ENCODE results near the gene GAPDHS.

The GAPDHS gene

GRCh38 chr19:35511337-35511736 is 21.9 kb upstream of the GAPDHS start:
- no peak for DNase-seq

DNA sequence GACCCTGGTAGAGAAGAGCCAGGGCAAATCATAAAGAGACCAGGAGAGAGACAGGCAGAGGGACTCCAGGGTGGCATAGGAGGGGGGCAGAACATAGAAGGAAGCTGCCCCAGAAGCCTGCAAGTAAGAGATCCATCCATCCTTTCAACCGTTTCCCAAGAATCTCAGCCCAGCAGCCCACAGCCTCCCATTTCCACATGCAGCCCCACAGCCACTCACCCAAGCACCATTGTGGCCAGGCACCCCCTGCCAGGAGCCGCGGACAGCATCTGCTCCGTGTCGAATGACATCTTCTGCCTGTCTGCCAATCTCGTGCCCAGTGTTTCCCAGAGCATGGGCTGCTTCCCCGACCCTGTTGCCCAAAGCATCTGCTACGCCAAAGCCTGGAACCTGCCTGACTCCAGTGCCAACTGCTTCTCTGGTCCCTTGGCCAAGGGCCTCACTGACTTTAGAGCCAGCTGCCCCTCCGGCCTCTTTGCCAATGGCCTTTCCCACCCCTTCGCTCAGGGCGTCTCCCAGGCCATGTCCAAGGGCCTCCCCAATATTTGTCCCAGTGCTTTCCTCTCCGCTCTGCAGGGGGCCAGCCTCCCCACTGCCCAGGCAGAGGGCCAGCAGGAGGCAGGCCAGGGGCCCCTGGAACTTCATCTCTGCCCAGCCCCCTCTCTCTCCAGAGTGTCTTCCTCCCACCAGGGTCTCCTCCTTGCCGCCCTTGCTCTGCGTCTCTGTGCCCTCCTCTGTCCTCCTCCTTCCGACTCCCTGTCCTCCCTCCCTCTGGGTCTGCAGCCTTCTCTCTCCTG is 20.2 kb upstream of the GAPDHS start:
- DNase-seq = no peak

GRCh38 chr19:35513628-35514281 is 19.5 kb upstream of the GAPDHS start, which contains the start of gene DMKN:
Gene DMKN (minus strand): TSS chr19:35513649. CDS start chr19:35513475, 174 bp downstream.
- no peak for DNase-seq

GRCh38 chr19:35514282-35514809 is 18.9 kb upstream of the GAPDHS start:
- no peak for DNase-seq

DNA sequence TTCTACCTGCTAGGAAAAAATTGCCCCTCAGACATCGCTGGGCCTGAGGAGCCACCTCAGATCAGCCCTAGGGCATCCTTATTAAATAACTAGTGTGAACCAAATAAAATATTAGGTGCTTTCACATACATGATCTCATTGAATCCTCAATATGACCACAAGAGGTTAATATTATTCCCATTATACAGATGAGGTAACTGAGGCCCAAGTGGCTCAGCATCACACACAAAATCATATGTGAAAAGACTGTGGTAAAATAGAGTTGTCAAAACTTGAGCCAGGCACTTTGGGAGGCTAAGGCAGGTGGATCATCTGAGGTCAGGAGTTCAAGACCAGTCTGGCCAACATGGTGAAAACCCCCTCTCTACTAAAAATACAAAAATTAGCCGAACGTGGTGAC is 16.9 kb upstream of the GAPDHS start:
- DNase-seq = no peak

DNA sequence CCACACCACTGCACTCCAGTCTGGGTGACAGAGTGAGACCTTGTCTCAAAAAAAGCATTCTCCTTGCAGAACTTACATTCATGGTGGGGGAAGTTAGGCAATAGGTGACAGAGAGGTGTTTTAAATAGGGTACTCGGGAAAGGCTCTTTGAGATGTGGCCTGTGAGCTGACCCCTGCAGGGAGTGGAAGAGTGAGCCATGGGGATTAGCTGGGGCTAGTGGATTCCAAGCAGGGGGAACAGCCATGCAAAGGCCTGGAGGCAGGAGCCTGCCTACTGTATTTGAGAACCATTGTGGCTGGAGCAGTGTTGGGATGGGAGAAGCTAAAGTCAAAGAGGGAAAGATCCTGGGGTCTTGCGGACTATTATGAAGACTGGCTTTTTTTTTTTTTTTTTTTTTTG is 15.9 kb upstream of the GAPDHS start:
- no peak for DNase-seq

GRCh38 chr19:35518313-35518712 is 14.9 kb upstream of the GAPDHS start:
- no peak for DNase-seq

- no peak for DNase-seq
Observed at GRCh38 chr19:35519291-35519690, 14.0 kb upstream of the GAPDHS start.

DNA sequence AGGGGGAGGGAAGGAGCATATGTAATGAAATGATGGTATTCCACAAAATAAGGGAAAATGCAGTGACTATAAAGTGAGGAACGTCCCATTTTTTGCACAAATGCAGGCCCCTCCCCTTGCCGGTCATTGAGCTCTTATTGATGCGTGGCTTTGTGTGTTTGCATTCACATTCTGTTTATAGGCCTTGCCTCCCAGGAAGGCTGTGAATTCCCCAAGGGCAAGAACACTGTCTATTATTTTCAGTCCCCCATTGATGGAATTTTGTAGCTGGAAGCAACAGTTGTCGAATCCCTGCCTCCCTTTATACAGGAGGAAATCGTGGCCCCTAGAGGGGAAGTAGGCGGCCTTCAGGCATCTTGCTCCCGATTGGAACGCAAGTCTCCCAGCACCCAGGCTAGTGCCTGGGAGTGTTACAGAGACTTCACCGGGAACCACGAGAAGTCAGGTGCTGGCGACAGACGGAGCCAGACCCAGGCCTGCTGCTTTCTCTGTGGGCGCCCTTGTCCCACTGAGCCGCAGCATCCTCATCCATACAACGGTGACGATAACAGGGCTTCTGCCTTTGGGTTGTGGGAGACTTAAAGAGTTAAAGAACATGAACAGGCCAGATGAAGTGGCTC is 12.0 kb upstream of the GAPDHS start:
- no peak for DNase-seq

GRCh38 chr19:35522745-35523327 is 10.4 kb upstream of the GAPDHS start:
- no peak for DNase-seq

- DNase-seq = no peak
Observed at GRCh38 chr19:35524181-35524837, 8.9 kb upstream of the GAPDHS start.

DNA sequence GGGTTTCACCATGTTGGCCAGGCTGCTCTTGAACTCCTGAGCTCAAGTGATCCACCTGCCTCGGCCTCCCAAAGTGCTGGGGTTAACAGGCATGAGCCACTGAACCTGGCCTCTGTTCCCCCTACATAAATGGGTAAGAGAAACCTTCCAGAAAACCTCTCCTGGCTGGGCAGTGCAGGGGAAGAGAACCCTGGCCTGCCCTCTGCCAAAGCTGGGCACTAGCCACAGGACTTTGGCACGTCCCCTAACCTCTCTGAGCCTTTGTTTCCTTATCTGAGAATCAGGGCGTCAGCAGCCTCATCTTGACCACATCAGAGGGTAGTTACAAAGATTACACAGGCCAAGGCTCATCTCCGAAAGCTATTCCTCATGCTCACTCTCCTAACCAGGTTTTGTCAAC is 7.4 kb upstream of the GAPDHS start:
- no peak for DNase-seq

DNA sequence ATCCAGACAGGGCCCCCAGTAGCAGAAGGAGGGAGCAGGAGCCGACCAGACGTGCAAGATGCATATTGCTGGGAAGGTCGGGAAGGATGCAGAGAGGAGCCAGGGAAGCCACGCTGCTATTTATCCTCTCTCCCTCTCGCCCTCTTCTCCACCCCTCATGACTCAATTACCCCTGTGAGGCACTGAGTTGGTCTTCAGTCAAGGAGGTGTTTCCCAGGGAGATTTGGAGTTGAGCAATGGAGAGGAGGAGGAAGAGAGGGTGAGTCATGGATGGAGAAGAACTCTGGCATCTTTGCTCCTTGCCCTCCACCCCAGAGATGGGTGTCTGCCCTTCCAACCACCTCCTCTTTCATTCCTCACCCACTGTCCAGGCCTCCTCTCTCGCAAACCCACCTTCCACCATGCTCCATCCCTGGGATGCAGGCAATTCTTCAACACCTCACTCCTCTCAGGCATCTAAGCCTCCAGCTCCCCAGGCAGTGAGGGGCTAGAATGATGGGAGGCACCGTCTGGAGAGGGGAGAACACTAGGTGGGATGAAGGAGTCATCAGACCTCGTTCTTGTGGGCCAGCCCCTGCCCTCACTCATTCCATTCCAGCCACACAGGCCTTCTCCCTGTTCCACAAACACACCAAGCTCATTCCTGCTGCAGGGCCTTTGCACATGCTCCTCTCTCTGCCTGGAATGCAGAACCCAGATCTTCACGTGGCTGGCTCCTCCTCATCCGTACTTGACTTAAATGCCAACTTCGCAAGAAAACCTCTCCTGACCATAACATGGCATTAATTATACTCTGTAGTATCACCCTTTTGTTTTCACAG is 4.8 kb upstream of the GAPDHS start, which contains the start of gene SBSN:
SBSN (minus strand) TSS at position 94 of the 821 bp plus-strand sequence; CDS start at position 64, 30 bp downstream.
- no peak for DNase-seq

DNA sequence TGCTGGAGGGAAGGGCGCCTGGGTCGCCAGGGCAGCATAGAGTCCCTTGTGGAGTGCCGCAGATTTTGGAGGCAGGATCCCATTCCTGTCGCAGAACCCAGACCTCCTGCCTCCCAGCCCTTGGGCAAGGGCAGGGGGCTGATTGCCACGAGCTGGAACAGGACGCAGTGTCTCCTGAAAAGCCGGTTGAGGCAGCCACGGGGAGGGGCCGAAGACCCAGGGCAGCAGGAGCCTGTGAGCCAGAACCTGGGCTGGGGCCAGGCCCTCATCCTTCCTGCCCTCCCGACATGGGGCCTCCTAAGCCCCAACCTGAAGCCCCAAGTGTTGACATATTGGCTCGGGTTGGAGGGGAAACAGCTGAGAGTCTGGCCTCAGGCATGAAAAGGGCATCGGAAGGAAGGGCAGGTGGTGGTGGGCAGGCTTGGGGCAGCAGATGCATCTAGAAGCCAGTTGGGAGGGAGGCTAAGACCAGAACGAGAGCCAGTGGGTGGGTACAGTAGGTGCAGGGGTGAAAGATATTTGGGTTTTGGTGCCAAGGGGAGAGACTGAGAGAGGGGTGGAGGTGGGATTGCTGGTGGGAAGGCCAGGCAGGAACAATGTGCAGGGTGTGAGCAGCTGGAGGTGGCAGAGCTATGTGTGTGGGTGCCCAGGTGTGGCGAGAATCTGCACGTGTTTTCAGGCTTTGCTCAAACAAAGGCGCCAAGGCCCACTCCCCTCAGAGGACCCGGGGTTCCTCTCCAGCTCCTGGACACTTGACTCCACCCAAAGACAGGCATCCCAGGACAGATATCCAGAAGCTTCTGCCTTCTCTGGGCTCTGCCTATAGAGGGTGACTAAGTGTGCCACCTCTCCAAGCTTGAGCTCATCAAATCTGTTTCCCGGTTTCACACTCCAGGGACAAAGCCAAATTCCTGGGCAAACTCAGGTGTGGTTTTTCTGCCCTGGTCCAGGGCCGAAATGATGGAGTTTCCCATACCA is 3.7 kb upstream of the GAPDHS start:
- no peak for DNase-seq

DNA sequence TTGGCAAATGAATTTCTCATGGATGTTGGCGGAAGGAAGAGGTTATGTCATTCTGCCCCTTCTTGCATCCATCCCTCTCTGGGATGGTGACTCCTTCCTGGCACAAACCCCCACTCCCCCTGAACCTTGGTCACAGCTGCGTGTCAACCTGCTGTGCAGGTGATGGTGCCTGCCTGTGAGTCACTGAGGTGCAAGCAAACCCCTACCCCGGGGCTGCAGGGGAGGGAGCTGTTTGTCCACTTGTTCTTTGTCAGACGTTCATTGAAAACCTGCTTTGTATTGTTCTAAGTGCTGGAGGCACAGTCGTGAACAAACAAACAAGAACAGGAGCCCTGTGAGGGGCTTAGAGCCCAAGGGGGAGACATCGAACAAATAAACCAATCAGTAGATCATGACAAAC is 2.0 kb upstream of the GAPDHS start:
- no peak for DNase-seq

DNA sequence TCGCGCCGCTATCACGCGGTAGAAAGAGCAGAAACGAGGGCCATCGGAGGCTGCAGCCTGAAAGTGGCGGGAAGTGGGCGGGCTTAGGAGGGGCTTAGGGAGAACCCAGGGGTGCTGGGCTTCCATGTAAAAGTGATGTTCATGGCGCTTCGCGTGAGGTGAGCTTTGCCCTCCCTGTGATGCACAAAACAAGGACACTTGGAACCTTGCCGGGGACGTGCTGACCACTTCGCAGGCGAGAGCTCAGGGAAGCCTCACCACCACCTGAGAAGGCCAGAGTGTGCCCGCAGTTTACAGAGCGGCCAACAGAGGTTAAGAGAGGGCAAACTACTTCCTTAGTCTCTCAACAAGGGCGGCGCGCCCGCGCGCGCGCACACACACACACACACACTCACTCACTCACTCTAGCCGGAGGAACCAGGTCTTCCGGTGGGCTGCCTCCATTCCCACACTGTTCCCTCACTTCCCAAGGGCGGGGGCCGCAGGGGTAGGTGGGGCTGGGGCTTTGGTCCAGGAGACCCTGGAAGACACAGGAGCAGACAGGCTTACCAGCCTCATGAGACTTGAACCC is 651 bp downstream of the GAPDHS start:
- DNase-seq = peak; percentile 44

DNA sequence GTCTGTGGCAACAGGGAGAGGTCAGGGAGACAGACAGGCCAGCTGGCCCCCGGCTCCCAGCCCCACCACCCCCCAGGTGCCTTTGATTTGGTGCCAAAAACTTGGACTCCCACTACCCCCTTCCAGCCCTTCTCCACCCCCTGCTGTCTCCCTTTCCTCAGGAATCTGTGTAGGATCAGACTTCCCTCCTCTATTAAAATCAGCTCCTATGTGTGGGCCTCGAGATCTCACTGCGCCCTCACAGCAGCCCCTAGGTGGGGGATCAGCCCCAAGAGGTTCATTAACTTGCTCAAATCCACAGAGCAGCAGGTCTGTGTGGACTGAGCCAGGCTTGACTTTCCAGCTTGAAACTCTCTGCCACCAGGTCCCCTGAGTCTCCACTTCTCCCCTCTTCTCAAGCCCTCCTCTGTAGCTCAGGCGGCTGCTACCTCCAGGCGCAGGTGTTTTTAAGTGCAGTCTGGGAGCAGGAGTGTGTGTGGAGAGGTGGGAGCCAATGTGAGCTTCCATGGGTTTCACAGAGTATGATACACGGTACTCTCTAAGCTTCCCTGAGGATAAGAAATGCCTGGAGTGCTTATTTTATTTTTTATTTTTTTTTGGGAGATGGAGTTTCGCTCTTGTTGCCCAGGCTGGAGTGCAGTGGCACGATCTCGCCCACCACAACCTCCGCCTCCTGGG is 1.7 kb downstream of the GAPDHS start:
- DNase-seq = no peak

GRCh38 chr19:35539314-35539713 is 6.1 kb downstream of the GAPDHS start:
- no peak for DNase-seq

- no peak for DNase-seq
Observed at GRCh38 chr19:35539850-35540249, 6.6 kb downstream of the GAPDHS start.
